Measurements from ENCODE around the gene RNU5B-1. TPM values are rescaled to one million over a fixed set of nuclear protein-coding genes. Genes with fewer than 3 reads are reported as not detected.

RNU5B-1 gene
- total and polyA plus RNA-seq, 4 donors, result not detected

DNA sequence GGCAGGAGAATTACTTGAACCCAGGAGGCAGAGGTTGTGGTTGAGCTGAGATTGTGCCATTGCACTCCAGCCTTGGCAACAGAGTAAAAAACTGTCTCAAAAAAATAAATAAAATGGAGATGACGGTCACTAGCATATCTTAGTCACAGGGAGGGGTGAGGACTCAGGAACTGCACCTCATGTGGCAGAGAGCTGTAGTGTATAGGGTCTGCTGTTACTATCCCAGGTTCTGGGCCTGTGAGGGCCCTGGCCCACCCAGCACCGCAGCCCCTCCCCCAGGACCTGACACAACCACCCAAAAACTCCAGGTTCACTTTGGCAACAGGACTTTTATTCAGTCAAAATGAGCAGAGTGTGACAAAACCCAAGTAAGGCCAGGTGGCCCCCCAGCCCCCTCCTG, 22.3 kb downstream of the RNU5B-1 start (continued):
- TF ChIP-seq REST (IDR thresholded peaks at IDR 0.05), result no peak
- TF ChIP-seq HNF4G (IDR thresholded peaks at IDR 0.05), result no peak
- TF ChIP-seq, protein P1, sequence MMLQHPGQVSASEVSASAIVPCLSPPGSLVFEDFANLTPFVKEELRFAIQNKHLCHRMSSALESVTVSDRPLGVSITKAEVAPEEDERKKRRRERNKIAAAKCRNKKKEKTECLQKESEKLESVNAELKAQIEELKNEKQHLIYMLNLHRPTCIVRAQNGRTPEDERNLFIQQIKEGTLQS (IDR thresholded peaks at IDR 0.05), result no peak

DNA sequence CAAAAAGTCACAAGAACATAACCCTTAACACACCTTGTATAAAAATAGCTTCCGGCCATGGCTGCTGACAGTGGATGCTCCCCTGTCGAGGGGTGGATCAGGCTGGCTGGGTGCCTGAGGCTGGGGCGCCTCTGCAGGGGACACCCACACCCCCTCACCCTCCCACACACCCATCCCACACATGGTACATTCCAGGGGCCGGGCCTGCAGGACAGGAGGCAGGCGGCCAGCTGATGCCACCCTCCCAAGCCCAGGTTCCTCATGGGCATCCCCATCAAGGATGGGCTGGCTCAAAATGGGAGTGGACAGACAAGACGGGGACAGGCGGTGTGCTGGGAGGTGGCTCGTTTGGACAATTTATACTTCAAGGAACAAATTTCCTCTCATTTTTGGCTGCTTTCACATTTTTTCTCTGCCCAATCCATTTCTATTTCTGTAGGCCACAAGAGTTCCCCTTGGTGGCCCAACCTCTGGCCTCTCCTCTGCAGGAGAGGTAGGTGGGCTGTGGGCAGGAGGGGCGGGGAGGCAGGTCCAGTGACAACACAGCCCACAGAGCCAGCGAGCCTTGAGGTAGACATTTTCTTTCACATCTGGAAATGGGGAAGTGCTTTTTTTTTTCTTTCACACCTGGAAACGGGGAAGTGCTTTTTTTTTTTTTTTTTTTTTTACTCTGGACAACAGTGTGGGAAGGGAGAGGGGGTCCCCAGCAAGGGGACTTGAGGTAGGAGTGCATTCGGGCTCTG, 23.3 kb downstream of the RNU5B-1 start:
- Histone ChIP-seq H3K4me1 (ENCODE audit: control insufficient read depth in 4 of 4, insufficient read depth in 4 of 4, low read length in 3 of 4) (no peaks in the 10 kb centered on the region), H3K9me3 (ENCODE audit: control insufficient read depth in 4 of 4, low read length in 3 of 4) (no peaks in the 10 kb centered on the region), H3K27me3 (ENCODE audit: control insufficient read depth in 4 of 4, insufficient read depth in 4 of 4, low read length in 3 of 4) (no peaks in the 10 kb centered on the region), H3K36me3 (ENCODE audit: control insufficient read depth in 4 of 4, insufficient read depth in 3 of 4, low read depth in 1 of 4, low read length in 3 of 4) (no peaks in the 10 kb centered on the region), H3K27ac (ENCODE audit: low read depth in 1 of 2, low read length in 2 of 2) (no peak overlapping the region), H3K9ac (ENCODE audit: low read depth in 1 of 2, low read length in 2 of 2) (no peak overlapping the region), H3K4me3 (ENCODE audit: low read depth in 1 of 3, low read length in 3 of 3) (no peak overlapping the region)
- no peak for DNase-seq (ENCODE audit: low spot score)
- 86% methylated on average over 12 of the region's 12 CpGs for WGBS
- no peak for TF ChIP-seq MAX (IDR thresholded peaks at IDR 0.05)
- TF ChIP-seq, protein P2, sequence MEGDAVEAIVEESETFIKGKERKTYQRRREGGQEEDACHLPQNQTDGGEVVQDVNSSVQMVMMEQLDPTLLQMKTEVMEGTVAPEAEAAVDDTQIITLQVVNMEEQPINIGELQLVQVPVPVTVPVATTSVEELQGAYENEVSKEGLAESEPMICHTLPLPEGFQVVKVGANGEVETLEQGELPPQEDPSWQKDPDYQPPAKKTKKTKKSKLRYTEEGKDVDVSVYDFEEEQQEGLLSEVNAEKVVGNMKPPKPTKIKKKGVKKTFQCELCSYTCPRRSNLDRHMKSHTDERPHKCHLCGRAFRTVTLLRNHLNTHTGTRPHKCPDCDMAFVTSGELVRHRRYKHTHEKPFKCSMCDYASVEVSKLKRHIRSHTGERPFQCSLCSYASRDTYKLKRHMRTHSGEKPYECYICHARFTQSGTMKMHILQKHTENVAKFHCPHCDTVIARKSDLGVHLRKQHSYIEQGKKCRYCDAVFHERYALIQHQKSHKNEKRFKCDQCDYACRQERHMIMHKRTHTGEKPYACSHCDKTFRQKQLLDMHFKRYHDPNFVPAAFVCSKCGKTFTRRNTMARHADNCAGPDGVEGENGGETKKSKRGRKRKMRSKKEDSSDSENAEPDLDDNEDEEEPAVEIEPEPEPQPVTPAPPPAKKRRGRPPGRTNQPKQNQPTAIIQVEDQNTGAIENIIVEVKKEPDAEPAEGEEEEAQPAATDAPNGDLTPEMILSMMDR (IDR thresholded peaks at IDR 0.05; ENCODE audit: low read depth, low read length, missing input control), result no peak
- TF ChIP-seq, protein P3, sequence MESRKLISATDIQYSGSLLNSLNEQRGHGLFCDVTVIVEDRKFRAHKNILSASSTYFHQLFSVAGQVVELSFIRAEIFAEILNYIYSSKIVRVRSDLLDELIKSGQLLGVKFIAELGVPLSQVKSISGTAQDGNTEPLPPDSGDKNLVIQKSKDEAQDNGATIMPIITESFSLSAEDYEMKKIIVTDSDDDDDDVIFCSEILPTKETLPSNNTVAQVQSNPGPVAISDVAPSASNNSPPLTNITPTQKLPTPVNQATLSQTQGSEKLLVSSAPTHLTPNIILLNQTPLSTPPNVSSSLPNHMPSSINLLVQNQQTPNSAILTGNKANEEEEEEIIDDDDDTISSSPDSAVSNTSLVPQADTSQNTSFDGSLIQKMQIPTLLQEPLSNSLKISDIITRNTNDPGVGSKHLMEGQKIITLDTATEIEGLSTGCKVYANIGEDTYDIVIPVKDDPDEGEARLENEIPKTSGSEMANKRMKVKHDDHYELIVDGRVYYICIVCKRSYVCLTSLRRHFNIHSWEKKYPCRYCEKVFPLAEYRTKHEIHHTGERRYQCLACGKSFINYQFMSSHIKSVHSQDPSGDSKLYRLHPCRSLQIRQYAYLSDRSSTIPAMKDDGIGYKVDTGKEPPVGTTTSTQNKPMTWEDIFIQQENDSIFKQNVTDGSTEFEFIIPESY (IDR thresholded peaks at IDR 0.05), result no peak

- Histone ChIP-seq H3K4me3 (ENCODE audit: low read depth in 1 of 3, low read length in 3 of 3) (no peak overlapping the region), H3K9ac (ENCODE audit: low read depth in 1 of 2, low read length in 2 of 2) (no peak overlapping the region), H3K36me3 (ENCODE audit: control insufficient read depth in 4 of 4, insufficient read depth in 3 of 4, low read depth in 1 of 4, low read length in 3 of 4) (no peaks in the 10 kb centered on the region), H3K4me1 (ENCODE audit: control insufficient read depth in 4 of 4, insufficient read depth in 4 of 4, low read length in 3 of 4) (no peaks in the 10 kb centered on the region), H3K9me3 (ENCODE audit: control insufficient read depth in 4 of 4, low read length in 3 of 4) (no peaks in the 10 kb centered on the region), H3K27me3 (ENCODE audit: control insufficient read depth in 4 of 4, insufficient read depth in 4 of 4, low read length in 3 of 4) (no peaks in the 10 kb centered on the region), H3K27ac (ENCODE audit: low read depth in 1 of 2, low read length in 2 of 2) (no peak overlapping the region)
- WGBS, result 94% methylated on average over 21 of the region's 21 CpGs
- no peak for DNase-seq (ENCODE audit: low spot score)
- TF ChIP-seq FOXA2 (IDR thresholded peaks at IDR 0.05) (no peak), TAF1 (conservative IDR thresholded peaks at IDR 0.05) (no peak), HNF4A (conservative IDR thresholded peaks at IDR 0.05) (no peak), REST (IDR thresholded peaks at IDR 0.05) (no peak), GABPA (IDR thresholded peaks at IDR 0.05 in 1 of 2, conservative IDR thresholded peaks at IDR 0.05 in 1 of 2) (no peak), RXRA (IDR thresholded peaks at IDR 0.05) (no peak), FOXA1 (IDR thresholded peaks at IDR 0.05) (no peak)
- TF ChIP-seq, protein P1 (IDR thresholded peaks at IDR 0.05), result no peak
These were observed 24.2 kb downstream of the RNU5B-1 start for GRCh38 chr15:65328506-65329287.

Data from liver (tissue), 9 donors.